ENCODE data around the gene ATP10A. TPM values are rescaled to one million over a fixed set of nuclear protein-coding genes. Genes with fewer than 3 reads are reported as not detected.

ATP10A gene
- total RNA-seq, 1 donor from 2014 or later = 7.6 TPM

DNA sequence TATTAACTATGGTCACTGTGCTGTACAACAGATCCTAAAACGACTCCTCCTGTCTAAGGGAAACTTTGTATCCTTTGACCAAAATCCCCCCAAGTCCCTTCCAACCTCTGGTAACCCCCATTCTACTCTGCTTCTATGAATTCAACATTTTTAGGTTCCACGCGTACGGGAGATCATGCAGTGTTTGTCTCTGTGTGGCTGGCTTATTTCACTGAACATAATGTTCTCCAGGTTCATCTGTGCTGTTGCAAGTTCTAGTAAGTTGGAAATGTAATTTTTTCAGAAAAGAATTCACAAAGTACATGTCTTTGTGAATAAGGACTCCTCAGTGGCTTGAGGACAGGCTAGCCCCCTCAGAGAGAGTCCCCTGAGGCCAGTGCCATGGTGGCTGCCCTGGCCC is 66.1 kb downstream of the ATP10A start:
- Histone ChIP-seq H3K36me3 (ENCODE audit: control insufficient read depth, insufficient read depth, low read length) (no peaks in the 10 kb centered on the region), H3K27me3 (ENCODE audit: control insufficient read depth, insufficient read depth, low read length) (no peaks in the 10 kb centered on the region), H3K4me3 (ENCODE audit: low read depth, low read length) (no peak overlapping the region)
- TF ChIP-seq, protein P1, sequence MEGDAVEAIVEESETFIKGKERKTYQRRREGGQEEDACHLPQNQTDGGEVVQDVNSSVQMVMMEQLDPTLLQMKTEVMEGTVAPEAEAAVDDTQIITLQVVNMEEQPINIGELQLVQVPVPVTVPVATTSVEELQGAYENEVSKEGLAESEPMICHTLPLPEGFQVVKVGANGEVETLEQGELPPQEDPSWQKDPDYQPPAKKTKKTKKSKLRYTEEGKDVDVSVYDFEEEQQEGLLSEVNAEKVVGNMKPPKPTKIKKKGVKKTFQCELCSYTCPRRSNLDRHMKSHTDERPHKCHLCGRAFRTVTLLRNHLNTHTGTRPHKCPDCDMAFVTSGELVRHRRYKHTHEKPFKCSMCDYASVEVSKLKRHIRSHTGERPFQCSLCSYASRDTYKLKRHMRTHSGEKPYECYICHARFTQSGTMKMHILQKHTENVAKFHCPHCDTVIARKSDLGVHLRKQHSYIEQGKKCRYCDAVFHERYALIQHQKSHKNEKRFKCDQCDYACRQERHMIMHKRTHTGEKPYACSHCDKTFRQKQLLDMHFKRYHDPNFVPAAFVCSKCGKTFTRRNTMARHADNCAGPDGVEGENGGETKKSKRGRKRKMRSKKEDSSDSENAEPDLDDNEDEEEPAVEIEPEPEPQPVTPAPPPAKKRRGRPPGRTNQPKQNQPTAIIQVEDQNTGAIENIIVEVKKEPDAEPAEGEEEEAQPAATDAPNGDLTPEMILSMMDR (IDR thresholded peaks at IDR 0.05; ENCODE audit: insufficient read depth, low read length, poor library complexity, severe bottlenecking) = no peak
- no peak for DNase-seq (ENCODE audit: low read depth)

DNA sequence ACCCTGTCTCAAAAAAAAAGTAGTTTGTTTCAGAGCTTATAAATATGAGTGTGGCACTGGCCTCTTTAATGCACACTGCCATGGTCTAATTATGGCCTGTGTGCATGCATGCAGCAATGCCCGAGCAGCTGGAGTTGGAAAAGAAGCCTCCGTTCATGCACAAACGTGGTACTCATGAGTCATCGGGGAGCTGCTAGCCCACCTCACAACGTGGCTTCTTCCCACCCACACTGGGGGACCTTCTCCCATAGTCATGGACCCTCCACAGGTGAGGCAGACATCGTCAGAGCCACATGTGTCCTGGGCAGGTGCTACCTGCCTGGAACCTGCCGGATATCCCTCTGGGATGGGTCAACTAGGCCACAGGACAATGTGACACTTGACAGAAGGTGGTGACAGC is 66.7 kb downstream of the ATP10A start:
- Histone ChIP-seq H3K27me3 (ENCODE audit: control insufficient read depth, insufficient read depth, low read length) (no peaks in the 10 kb centered on the region), H3K36me3 (ENCODE audit: control insufficient read depth, insufficient read depth, low read length) (no peaks in the 10 kb centered on the region), H3K4me3 (ENCODE audit: low read depth, low read length) (no peak overlapping the region)
- TF ChIP-seq, protein P1 (IDR thresholded peaks at IDR 0.05; ENCODE audit: insufficient read depth, low read length, poor library complexity, severe bottlenecking) = no peak
- no peak for DNase-seq (ENCODE audit: low read depth)

DNA sequence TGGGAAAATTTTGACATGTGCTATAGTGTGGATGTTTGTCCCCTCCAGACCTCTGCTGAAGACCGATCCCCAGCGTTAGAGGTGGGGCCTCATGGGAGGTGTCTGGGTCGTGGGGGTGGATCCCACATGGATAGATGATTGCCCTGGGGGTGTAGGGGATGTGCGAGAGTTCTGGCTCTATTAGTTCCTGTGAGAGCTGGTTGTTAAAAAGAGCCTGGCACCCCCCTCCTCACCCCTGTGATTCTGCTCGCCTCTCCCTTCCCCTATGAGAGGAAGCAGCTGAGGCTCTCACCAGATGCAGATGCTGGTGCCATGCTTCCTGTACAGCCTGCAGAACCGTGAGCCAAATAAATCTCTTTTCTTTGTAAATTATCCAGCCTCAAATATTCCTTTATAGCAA is 67.4 kb downstream of the ATP10A start:
- DNase-seq (ENCODE audit: low read depth) = no peak
- no peaks in the 10 kb centered on the region for H3K27me3 ChIP-seq (ENCODE audit: control insufficient read depth, insufficient read depth, low read length)
- H3K4me3 ChIP-seq (ENCODE audit: low read depth, low read length) = no peak overlapping the region
- H3K36me3 ChIP-seq (ENCODE audit: control insufficient read depth, insufficient read depth, low read length) = no peaks in the 10 kb centered on the region
- TF ChIP-seq, protein P1 (IDR thresholded peaks at IDR 0.05; ENCODE audit: insufficient read depth, low read length, poor library complexity, severe bottlenecking) = no peak

DNA sequence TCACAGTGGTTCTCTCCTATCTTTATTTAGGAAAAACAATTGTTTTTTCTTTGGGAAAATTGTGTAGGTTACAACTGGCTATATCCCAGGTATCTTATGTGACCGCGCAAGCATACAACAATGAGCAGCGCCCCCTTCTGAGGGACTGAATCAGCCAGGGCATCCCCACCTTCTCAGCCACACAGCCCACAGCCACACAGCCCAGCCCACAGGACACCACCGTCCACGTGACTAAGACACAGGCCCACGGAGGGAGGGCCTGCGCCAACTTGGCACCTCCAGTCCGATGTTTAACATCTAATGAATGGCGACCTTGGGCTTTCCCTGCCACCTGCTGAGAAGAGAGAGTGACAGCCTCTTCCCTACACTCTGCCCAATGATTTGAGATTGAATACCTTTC is 68.1 kb downstream of the ATP10A start:
- TF ChIP-seq, protein P1 (IDR thresholded peaks at IDR 0.05; ENCODE audit: insufficient read depth, low read length, poor library complexity, severe bottlenecking) = no peak
- no peaks in the 10 kb centered on the region for H3K36me3 ChIP-seq (ENCODE audit: control insufficient read depth, insufficient read depth, low read length)
- H3K4me3 ChIP-seq (ENCODE audit: low read depth, low read length) = no peak overlapping the region
- no peak for DNase-seq (ENCODE audit: low read depth)
- no peaks in the 10 kb centered on the region for H3K27me3 ChIP-seq (ENCODE audit: control insufficient read depth, insufficient read depth, low read length)

DNA sequence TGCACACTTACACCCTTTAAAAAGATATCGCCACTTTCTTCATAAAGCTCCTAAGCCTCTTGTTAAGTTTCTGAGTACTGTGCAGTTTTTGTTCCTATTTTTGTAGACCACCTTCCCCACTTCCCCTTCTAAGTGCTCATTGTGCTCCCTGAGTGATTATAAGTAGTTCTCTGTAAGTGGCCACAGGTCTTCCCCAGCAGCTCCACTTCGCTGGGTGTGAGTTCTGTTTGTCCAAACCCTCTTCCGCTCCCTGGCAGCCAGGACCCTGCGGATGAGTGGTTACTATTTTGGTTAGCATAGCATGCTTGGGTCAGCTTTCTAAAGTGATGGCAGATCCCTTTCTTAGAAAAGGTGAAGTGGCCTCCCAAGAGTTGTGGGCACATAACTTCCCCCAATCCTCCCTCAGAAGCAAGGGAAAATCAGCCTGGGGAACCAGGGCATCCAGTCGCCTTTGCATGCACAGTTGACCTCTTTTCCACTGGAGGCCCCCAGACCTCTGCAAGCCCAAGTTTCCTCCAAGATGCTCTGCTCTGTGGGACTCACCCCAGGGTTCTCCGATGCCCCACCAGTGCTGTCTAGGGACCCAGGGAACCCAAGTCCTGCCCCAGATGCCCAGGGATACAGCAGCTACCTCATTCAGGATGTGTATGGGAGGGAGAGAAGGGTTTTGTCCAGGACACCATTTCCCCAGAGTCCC is 69.6 kb downstream of the ATP10A start:
- DNase-seq (ENCODE audit: low read depth) = no peak
- Histone ChIP-seq H3K4me3 (ENCODE audit: low read depth, low read length) (no peak overlapping the region), H3K36me3 (ENCODE audit: control insufficient read depth, insufficient read depth, low read length) (no peaks in the 10 kb centered on the region), H3K27me3 (ENCODE audit: control insufficient read depth, insufficient read depth, low read length) (no peaks in the 10 kb centered on the region)
- TF ChIP-seq, protein P1 (IDR thresholded peaks at IDR 0.05; ENCODE audit: insufficient read depth, low read length, poor library complexity, severe bottlenecking) = no peak

DNA sequence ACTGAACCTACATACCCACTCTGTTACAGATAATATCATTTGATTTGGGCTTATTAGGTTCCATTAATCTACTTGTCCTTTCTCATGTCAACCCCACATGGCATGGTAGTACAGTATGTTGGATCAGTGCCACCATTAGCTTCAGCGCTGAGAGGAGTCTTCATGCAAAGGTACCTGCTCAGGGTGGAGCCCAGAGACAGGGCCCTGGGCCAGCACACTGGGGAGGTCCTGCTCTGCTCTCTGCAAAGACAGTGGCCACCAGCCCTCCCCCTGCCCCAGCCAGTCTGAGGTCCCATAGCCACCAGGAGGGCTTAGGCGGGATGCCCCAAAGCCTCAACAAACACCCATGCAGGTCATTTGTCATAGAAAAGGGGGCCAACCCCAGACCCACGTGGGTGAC is 71.0 kb downstream of the ATP10A start:
- H3K27me3 ChIP-seq (ENCODE audit: control insufficient read depth, insufficient read depth, low read length) = no peaks in the 10 kb centered on the region
- H3K4me3 ChIP-seq (ENCODE audit: low read depth, low read length) = no peak overlapping the region
- DNase-seq (ENCODE audit: low read depth) = no peak
- no peaks in the 10 kb centered on the region for H3K36me3 ChIP-seq (ENCODE audit: control insufficient read depth, insufficient read depth, low read length)
- TF ChIP-seq, protein P1 (IDR thresholded peaks at IDR 0.05; ENCODE audit: insufficient read depth, low read length, poor library complexity, severe bottlenecking) = no peak

Measured in kidney epithelial cell (primary cell).